ENCODE measurements around the gene FCGBP.
A peak's percentile ranks its signal among the peaks of the same experiment; 100 is the strongest.
"Not testable (repeated sequence)": the region's sequence is repeated elsewhere in the genome, so short reads cannot be mapped to it uniquely, and the experiment has no call there.

FCGBP gene

GRCh38 chr19:39906283-39906682 lies 28.2 kb downstream of the FCGBP start:
- in situ Hi-C loops (cut with HindIII; ENCODE audit: low pct_ligation_motif_present, low sequenced_read_pairs), result no loop called here
- no peaks in the 10 kb centered on the region for H3K27me3 ChIP-seq (replicated peaks)
- H3K27ac ChIP-seq, result no peak overlapping the region
- DNase-seq, result no peak
- H3K4me3 ChIP-seq (ENCODE audit: low read depth, low read length), result no peak overlapping the region
- no peaks in the 10 kb centered on the region for H3K36me3 ChIP-seq (replicated peaks)
- TF ChIP-seq, protein P1, sequence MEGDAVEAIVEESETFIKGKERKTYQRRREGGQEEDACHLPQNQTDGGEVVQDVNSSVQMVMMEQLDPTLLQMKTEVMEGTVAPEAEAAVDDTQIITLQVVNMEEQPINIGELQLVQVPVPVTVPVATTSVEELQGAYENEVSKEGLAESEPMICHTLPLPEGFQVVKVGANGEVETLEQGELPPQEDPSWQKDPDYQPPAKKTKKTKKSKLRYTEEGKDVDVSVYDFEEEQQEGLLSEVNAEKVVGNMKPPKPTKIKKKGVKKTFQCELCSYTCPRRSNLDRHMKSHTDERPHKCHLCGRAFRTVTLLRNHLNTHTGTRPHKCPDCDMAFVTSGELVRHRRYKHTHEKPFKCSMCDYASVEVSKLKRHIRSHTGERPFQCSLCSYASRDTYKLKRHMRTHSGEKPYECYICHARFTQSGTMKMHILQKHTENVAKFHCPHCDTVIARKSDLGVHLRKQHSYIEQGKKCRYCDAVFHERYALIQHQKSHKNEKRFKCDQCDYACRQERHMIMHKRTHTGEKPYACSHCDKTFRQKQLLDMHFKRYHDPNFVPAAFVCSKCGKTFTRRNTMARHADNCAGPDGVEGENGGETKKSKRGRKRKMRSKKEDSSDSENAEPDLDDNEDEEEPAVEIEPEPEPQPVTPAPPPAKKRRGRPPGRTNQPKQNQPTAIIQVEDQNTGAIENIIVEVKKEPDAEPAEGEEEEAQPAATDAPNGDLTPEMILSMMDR (IDR thresholded peaks at IDR 0.05; ENCODE audit: low read depth, low read length, missing control alignments), result no peak

DNA sequence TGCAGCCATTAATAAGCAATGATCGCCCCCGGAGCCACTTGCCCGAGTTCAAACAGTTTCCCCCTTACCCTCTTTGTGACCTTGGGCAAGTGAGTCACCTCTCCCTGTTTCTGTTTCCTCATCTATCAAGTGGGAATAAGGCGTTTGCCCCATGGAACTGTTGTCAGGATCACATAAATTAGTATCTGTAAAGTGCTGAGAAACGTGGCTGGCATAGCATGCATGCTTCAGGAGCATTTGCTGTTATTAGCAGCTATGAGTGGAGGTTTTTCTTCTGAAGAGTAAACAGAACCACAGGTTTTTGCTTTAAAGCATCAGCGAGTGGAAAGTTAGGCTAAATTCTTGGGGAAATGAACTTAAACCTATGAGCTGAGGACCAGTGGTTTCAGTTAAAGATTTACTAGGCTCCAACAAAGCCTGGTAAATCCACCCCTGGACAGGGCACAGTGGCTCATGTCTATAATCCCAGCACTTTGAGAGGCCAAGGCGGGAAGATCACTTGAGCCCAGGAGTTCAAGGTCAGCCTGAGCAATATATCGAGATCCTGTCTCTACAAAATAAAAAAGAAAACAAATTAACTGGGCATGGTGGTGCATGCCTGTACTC lies 30.8 kb downstream of the FCGBP start:
- H3K27ac ChIP-seq; H3K4me3 ChIP-seq (ENCODE audit: low read depth, low read length); DNase-seq; in situ Hi-C loops (cut with HindIII; ENCODE audit: low pct_ligation_motif_present, low sequenced_read_pairs); H3K27me3 ChIP-seq (replicated peaks); H3K36me3 ChIP-seq (replicated peaks): not testable (repeated sequence)

DNA sequence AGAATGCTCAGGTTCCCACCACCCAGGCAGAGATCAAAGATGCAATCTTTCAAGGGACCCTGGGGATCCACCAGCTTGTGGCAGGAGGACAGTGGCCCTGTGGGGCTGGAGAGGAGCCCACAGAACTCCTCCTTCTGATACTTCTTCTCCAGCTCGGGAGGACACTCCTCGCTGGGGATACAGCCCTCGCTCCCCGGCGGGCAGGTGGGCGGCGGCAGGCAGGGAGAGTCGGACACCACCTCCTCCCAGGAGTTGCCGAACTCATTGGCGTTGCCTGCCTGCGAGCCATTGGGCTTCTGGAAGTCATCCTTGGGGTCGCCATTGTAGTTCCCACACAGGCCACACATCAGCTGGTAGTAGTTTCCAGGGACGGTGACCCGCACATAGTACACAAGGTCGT lies 32.1 kb downstream of the FCGBP start:
- H3K27me3 ChIP-seq (replicated peaks); in situ Hi-C loops (cut with HindIII; ENCODE audit: low pct_ligation_motif_present, low sequenced_read_pairs); DNase-seq; H3K27ac ChIP-seq; H3K36me3 ChIP-seq (replicated peaks); H3K4me3 ChIP-seq (ENCODE audit: low read depth, low read length): not testable (repeated sequence)

DNA sequence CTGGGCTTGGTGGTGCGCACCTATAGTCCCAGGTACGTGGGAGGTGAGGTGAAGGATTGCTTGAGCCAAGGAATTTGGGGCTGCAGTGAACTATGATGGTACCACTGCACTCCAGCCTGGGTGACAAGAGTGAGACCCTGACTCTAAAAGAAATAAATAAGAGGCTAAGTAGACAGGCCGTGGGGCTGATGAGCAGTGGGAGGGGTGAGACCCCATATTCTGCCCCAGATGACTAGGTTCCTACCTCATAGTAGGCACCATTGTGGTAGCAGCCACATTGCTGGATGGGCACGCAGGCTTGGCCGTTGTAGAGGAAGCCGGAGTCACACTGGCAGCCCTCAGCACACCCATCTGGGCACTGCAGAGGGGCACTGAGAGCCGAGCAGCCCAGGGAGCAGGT lies 32.8 kb downstream of the FCGBP start:
- in situ Hi-C loops (cut with HindIII; ENCODE audit: low pct_ligation_motif_present, low sequenced_read_pairs); H3K36me3 ChIP-seq (replicated peaks); H3K27me3 ChIP-seq (replicated peaks); DNase-seq; H3K27ac ChIP-seq; H3K4me3 ChIP-seq (ENCODE audit: low read depth, low read length): not testable (repeated sequence)

DNA sequence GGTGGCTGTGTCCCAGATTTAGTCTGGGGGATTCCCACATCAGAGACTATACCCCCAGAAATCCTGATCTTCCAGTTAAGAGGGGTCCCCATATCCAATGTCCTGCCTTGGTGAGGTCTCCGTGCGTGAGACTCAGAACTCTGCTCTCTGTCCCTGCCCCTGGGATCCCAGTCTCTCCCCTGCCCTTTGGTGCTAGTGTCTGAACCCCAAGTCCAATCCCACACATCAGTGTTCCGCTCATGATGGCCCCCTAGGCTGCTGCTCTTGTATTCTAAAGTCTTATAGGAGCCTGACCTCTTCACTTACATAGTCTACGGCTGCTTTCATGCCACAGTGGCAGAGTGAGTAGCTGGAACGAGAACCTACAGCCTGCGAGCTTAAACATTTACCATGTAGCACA lies 35.6 kb downstream of the FCGBP start:
- H3K27ac ChIP-seq; in situ Hi-C loops (cut with HindIII; ENCODE audit: low pct_ligation_motif_present, low sequenced_read_pairs): not testable (repeated sequence)

GRCh38 chr19:39897511-39898245 lies 36.8 kb downstream of the FCGBP start:
- H3K4me3 ChIP-seq (ENCODE audit: low read depth, low read length); H3K27ac ChIP-seq; DNase-seq; H3K27me3 ChIP-seq (replicated peaks); H3K36me3 ChIP-seq (replicated peaks); in situ Hi-C loops (cut with HindIII; ENCODE audit: low pct_ligation_motif_present, low sequenced_read_pairs): not testable (repeated sequence)
- TF ChIP-seq, protein P1 (IDR thresholded peaks at IDR 0.05; ENCODE audit: low read depth, low read length, missing control alignments), result peak; percentile 61

More for the DNA sequence above, 35.6 kb downstream of the FCGBP start:
- not testable (repeated sequence) for H3K4me3 ChIP-seq (ENCODE audit: low read depth, low read length); H3K27me3 ChIP-seq (replicated peaks); DNase-seq; H3K36me3 ChIP-seq (replicated peaks)

DNA sequence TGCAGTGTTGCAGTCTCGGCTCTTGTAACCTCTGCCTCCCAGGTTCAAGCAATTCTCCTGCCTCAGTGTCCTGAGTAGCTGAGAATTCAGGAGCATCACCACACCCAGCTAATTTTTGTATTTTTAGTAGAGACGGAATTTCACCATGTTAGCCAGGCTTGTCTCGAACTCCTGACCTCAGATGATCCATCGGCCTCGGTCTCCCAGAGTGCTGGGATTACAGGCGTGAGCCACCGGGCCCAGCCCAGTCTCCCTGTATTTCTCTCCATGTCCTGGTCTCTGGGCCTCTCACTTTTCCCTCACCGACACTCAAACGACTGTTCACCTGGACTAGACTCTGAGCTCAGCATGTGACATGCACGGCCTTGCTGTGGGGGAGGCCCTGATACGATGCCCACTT lies 39.3 kb downstream of the FCGBP start:
- H3K4me3 ChIP-seq (ENCODE audit: low read depth, low read length); in situ Hi-C loops (cut with HindIII; ENCODE audit: low pct_ligation_motif_present, low sequenced_read_pairs): not testable (repeated sequence)

GRCh38 chr19:39894236-39894606 lies 40.2 kb downstream of the FCGBP start:
- H3K27ac ChIP-seq; H3K4me3 ChIP-seq (ENCODE audit: low read depth, low read length); H3K36me3 ChIP-seq (replicated peaks); H3K27me3 ChIP-seq (replicated peaks); in situ Hi-C loops (cut with HindIII; ENCODE audit: low pct_ligation_motif_present, low sequenced_read_pairs); DNase-seq: not testable (repeated sequence)

More for the DNA sequence above, 39.3 kb downstream of the FCGBP start:
- H3K27ac ChIP-seq; DNase-seq; H3K36me3 ChIP-seq (replicated peaks); H3K27me3 ChIP-seq (replicated peaks): not testable (repeated sequence)

DNA sequence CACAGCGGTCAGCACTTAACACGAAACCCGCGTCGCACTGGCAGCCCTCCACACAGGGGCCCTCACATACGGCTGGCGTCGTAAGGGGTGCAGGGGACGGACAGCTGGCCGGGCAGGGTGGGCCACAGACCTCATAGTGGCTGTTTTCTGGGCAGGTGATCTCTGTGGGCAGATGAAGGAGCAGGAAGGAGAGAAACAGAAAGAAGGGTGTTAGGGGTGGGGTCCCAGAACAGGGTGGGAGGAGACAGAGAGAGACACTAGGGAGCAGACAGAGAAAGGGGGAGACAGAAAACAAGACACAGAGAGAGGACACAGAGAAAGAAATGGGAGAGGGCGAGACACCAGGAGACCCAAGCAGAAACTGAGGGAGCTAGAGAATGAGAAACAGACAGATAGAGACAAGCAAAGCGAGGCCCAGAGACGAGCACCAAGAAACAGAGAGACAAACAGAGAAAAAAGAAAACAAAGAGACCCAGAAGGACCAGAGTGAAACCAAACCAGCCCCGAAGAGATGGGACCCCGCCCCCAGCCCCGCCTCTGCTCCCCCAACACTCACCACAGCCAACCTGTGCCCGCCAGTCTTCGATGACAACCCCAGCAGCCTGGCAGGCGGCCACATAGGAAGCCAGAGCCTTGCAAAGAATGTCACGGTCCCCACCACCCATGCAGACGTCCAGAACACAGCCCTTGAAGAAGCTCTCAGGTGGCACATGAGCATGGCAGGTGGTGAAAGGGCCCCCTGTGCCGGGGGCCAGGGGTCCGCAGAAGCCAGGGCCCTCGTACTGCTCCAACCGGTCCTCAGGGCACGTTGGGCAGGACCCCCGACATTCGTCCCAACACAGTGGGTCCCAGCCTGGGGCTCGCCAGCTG lies 40.8 kb downstream of the FCGBP start:
- H3K36me3 ChIP-seq (replicated peaks); in situ Hi-C loops (cut with HindIII; ENCODE audit: low pct_ligation_motif_present, low sequenced_read_pairs); H3K4me3 ChIP-seq (ENCODE audit: low read depth, low read length); H3K27ac ChIP-seq; DNase-seq; H3K27me3 ChIP-seq (replicated peaks): not testable (repeated sequence)

DNA sequence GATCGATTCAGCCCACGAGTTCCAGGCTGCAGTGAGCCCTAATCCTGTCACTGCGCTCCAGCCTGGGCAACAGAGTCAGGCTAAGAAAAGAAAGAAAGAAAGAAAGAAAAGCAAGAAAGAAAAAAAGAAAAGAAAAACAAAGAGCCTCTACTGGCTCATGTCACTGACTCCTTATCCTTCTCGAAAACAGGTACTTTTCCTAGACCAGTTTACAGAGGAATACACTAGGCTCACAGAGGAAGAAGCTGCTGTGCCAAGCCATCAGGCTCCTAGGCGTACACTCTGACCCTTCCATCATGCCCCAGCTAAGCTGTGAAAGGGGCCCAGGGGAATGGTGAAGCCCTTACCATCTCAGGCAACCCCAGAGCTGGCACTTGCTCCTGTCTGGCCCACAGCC lies 41.9 kb downstream of the FCGBP start:
- DNase-seq; in situ Hi-C loops (cut with HindIII; ENCODE audit: low pct_ligation_motif_present, low sequenced_read_pairs): not testable (repeated sequence)

More for the DNA sequence above, 41.9 kb downstream of the FCGBP start:
- H3K27me3 ChIP-seq (replicated peaks); H3K27ac ChIP-seq; H3K36me3 ChIP-seq (replicated peaks); H3K4me3 ChIP-seq (ENCODE audit: low read depth, low read length): not testable (repeated sequence)

Measured in brain microvascular endothelial cell (primary cell).